Activated CD8-positive, alpha-beta memory T cell treated with anti-CD3 and anti-CD28 coated beads, Interleukin-2, amount 50 U/mL, for 48 hours (primary cell): ENCODE data around the gene PAX5.

Experiments
- DNase-seq: peaks from one replicate; pipeline ENCODE4 v3.0.0-alpha.2; 2020

Gene PAX5

GRCh38 chr9:36796671-36797419 is 237.2 kb downstream of the PAX5 start:
- DNase-seq, result no peak

- no peak for DNase-seq
Measured at GRCh38 chr9:36794461-36794860, 239.6 kb downstream of the PAX5 start.

GRCh38 chr9:36793277-36793676 is 240.8 kb downstream of the PAX5 start:
- DNase-seq, result peak; percentile 59

- DNase-seq, result no peak
Measured at GRCh38 chr9:36791222-36791950, 242.7 kb downstream of the PAX5 start.

GRCh38 chr9:36789886-36790285 is 244.2 kb downstream of the PAX5 start:
- DNase-seq, result no peak

- no peak for DNase-seq
Measured at GRCh38 chr9:36788534-36788933, 245.5 kb downstream of the PAX5 start.

GRCh38 chr9:36787709-36788108 is 246.4 kb downstream of the PAX5 start:
- DNase-seq, result no peak
